ENCODE results near the gene CC2D1B. TPM values are rescaled to one million over a fixed set of nuclear protein-coding genes. Genes with fewer than 3 reads are reported as not detected.

CC2D1B gene
- total RNA-seq, 1 experiment from 2014 or later: 24.3 TPM

DNA sequence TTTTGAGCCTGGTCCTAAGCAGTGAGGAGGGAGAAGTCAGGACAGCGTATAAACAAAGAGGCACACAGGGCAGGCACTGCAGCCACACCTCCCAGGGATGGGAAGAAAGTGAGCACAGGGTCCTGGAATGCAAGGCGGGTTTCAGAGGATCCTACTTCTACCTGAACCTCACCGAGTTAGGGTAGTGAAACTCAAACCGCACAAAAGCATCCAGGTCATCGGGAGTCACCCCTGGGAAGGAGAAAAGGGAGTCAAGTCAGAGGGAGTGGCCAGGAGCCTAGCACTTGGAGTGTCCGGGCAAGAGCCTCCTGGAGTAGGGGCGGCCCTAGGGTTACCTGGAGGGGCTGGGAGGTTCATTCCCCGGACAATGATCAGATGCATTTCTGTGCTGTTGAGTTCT, 10.6 kb downstream of the CC2D1B start:
- Mint-ChIP-seq H3K4me1 (peaks cover 13 to 14% of the 10 kb centered on the region in 2 experiments), H3K36me3 (ENCODE audit: insufficient read depth in 1 of 3, low read depth in 3 of 3) (peaks cover 51 to 81% (median 79%) of the 10 kb centered on the region in 3 experiments), H3K9me3 (no peaks in the 10 kb centered on the region), H3K4me3 (no peak overlapping the region), H3K27me3 (ENCODE audit: low read depth) (no peaks in the 10 kb centered on the region), H3K27ac (peak overlapping the region in 1 of 3 experiments; percentile 12; a peak in 3 of 7 replicates)
- H3T11ph ChIP-seq (ENCODE audit: low read length): no peak overlapping the region
- no peak overlapping the region for H3K4me2 ChIP-seq (ENCODE audit: insufficient read depth, insufficient read length, low read length)
- H3K23me2 ChIP-seq (ENCODE audit: insufficient read length, low read depth, low read length, poor library complexity, severe bottlenecking): no peaks in the 10 kb centered on the region
- TF ChIP-seq, protein P1, sequence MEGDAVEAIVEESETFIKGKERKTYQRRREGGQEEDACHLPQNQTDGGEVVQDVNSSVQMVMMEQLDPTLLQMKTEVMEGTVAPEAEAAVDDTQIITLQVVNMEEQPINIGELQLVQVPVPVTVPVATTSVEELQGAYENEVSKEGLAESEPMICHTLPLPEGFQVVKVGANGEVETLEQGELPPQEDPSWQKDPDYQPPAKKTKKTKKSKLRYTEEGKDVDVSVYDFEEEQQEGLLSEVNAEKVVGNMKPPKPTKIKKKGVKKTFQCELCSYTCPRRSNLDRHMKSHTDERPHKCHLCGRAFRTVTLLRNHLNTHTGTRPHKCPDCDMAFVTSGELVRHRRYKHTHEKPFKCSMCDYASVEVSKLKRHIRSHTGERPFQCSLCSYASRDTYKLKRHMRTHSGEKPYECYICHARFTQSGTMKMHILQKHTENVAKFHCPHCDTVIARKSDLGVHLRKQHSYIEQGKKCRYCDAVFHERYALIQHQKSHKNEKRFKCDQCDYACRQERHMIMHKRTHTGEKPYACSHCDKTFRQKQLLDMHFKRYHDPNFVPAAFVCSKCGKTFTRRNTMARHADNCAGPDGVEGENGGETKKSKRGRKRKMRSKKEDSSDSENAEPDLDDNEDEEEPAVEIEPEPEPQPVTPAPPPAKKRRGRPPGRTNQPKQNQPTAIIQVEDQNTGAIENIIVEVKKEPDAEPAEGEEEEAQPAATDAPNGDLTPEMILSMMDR (conservative IDR thresholded peaks at IDR 0.05): no peak
- H3K14ac ChIP-seq (ENCODE audit: insufficient read depth, low read length): no peak overlapping the region
- no peak overlapping the region for H4K91ac ChIP-seq (ENCODE audit: insufficient read length, low read depth, low read length)
- no peak overlapping the region for H2BK20ac ChIP-seq (ENCODE audit: low read depth, low read length, poor library complexity, severe bottlenecking)
- no peak for DNase-seq
- H2BK15ac ChIP-seq (ENCODE audit: low read depth, low read length): no peak overlapping the region
- WGBS (ENCODE audit: extremely low coverage, insufficient read length, low lambda C conversion rate): no CpG with 5 or more reads among the region's 8 CpGs
- H3K4me1 ChIP-seq (ENCODE audit: insufficient read depth, low read length): no peaks in the 10 kb centered on the region
- H3K9ac ChIP-seq (ENCODE audit: extremely low read depth, insufficient read length, low read length): no peak overlapping the region
- no peaks in the 10 kb centered on the region for H3K27me3 ChIP-seq (ENCODE audit: insufficient read depth, low read length)
- no peak overlapping the region for H2AFZ ChIP-seq (ENCODE audit: low read length)
- H3K9me3 ChIP-seq (ENCODE audit: control insufficient read depth, low read depth, low read length): no peaks in the 10 kb centered on the region
- no peak overlapping the region for H3K23ac ChIP-seq (ENCODE audit: insufficient read length, low read depth, low read length)
- H3K18ac ChIP-seq (ENCODE audit: insufficient read length, low read depth, low read length): no peak overlapping the region
- H3K79me1 ChIP-seq (ENCODE audit: insufficient read depth, low read depth, low read length, poor library complexity, severe bottlenecking): no peaks in the 10 kb centered on the region
- H2BK5ac ChIP-seq (ENCODE audit: insufficient read length, low read length): no peak overlapping the region
- H4K8ac ChIP-seq (replicated peaks; ENCODE audit: insufficient read length, low read depth, low read length): no peak overlapping the region
- H3K79me2 ChIP-seq (ENCODE audit: insufficient read depth, low read length): no peaks in the 10 kb centered on the region
- H2BK120ac ChIP-seq (ENCODE audit: low read depth, low read length, poor library complexity, severe bottlenecking): no peak overlapping the region
- no peak overlapping the region for H4K5ac ChIP-seq (ENCODE audit: insufficient read length, low read depth, low read length)
- no peak overlapping the region for H3K4ac ChIP-seq (ENCODE audit: low read depth, low read length)
- no peak overlapping the region for H3K56ac ChIP-seq (ENCODE audit: insufficient read length, low read depth, low read length)
- no peaks in the 10 kb centered on the region for H4K20me1 ChIP-seq (ENCODE audit: control insufficient read depth, insufficient read depth, insufficient read length)
- H2BK12ac ChIP-seq (ENCODE audit: insufficient read length, low read depth, low read length): no peak overlapping the region
- no peak overlapping the region for H3K27ac ChIP-seq (ENCODE audit: insufficient read length, low read depth, low read length)
- no peak overlapping the region for H2AK5ac ChIP-seq (ENCODE audit: insufficient read length, low read length)

Data from H9 (cell line).